Small intestine (tissue), 7 donors: ENCODE results near the gene KRTAP4-12. TPM values are rescaled to one million over a fixed set of nuclear protein-coding genes. Genes with fewer than 3 reads are reported as not detected.
"Not testable (repeated sequence)": the region's sequence is repeated elsewhere in the genome, so short reads cannot be mapped to it uniquely, and the experiment has no call there.

ENCODE experiments used
- DNase-seq, 2 donors: peaks; one replicate each; pipeline versions ENCODE4 v3.0.0 to v3.0.0-alpha.2; 2013
- FAIRE-seq: peaks from 2 replicates; lab custom pipeline; 2012; peaks lifted over from hg19 to GRCh38; lab: Jason Lieb, UNC
- H3K27ac ChIP-seq, 3 donors: one replicate each; pipeline ENCODE4 v1.5.1; 2013; ENCODE audit warnings: low read length in 2 of 3, mild to moderate bottlenecking in 2 of 3, control low read depth in 1 of 3, inconsistent platforms in 1 of 3, low read depth in 1 of 3, moderate library complexity in 1 of 3
- H3K27me3 ChIP-seq, 3 donors: one replicate each; pipeline ENCODE4 v1.6.1; 2013; ENCODE audit warnings: low read length in 3 of 3, inconsistent platforms in 1 of 3; ENCODE audit not compliant: control insufficient read depth in 3 of 3, insufficient read depth in 3 of 3
- H3K36me3 ChIP-seq, 3 donors: one replicate each; pipeline ENCODE4 v1.6.1; 2013; ENCODE audit warnings: low read length in 3 of 3, inconsistent platforms in 1 of 3, low read depth in 1 of 3, mild to moderate bottlenecking in 1 of 3, moderate library complexity in 1 of 3; ENCODE audit not compliant: control insufficient read depth in 3 of 3, insufficient read depth in 2 of 3
- H3K4me1 ChIP-seq, 3 donors: one replicate each; pipeline ENCODE4 v1.6.1; 2013; ENCODE audit warnings: low read length in 2 of 3, inconsistent platforms in 1 of 3, low read depth in 1 of 3, mild to moderate bottlenecking in 1 of 3, moderate library complexity in 1 of 3; ENCODE audit not compliant: control insufficient read depth in 3 of 3, insufficient read depth in 2 of 3
- H3K4me3 ChIP-seq, 3 donors: one replicate each; pipeline ENCODE4 v1.5.1; 2013; ENCODE audit warnings: low read length in 3 of 3, control low read depth in 1 of 3, inconsistent platforms in 1 of 3, low read depth in 1 of 3, mild to moderate bottlenecking in 1 of 3, moderate library complexity in 1 of 3
- H3K9me3 ChIP-seq, 2 donors: one replicate each; pipeline ENCODE4 v1.6.1; 2013; ENCODE audit warnings: low read depth in 1 of 2, low read length in 1 of 2; ENCODE audit not compliant: control insufficient read depth in 2 of 2, insufficient read depth in 1 of 2
- WGBS, 3 donors: extraction: QIAGEN DNeasy Blood & Tissue Kit; methylation state at CpG; one replicate each; pipeline ENCODE4 v1.1.7; 2013; 5-methylcytosine and 5-hydroxymethylcytosine counted together
- polyA plus RNA-seq, 4 donors: library from polyadenylated mRNA; stranded (reverse) in 3 of 4; unstranded in 1 of 4; fragments of 200-250 nt in 3 of 4; fragments of 120-200 nt in 1 of 4; gene quantifications; one replicate each; pipeline versions ENCODE4 v1.2.1 to v1.2.3, GENCODE V29; 2013
- donor health status: healthy with polysubstance abuse.
- donor health status: control.
- donor health status: control.
- donor health status: Bipolar disorder and iron deficiency.
- donor health status: healthy.

Gene KRTAP4-12
- polyA plus RNA-seq, 4 donors, result not detected

DNA sequence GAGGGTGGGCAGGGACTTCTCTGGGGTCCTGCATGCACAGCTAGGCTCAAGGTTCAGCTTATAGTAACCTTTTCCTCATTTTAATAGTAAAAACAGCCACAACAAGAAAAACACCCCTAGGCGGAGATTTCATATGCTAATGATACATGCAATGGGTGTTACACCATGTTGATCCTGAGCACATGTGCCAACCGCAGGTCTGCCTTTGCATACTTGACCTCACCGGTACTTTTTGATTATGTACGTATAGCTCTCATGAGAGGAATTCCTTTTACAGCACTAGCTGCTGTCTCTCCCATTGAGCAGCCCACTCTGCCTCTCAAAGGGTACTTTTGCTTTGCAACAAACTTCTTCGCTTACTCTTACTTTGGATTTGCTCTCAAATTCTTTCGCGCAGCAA lies 27.9 kb downstream of the KRTAP4-12 start:
- Histone ChIP-seq H3K4me3 (no peak overlapping the region), H3K27me3 (peaks cover 0 to 7% (median 2%) of the 10 kb centered on the region in 3 donors), H3K36me3 (no peaks in the 10 kb centered on the region), H3K27ac (no peak overlapping the region), H3K4me1 (no peaks in the 10 kb centered on the region), H3K9me3 (no peaks in the 10 kb centered on the region)
- DNase-seq (no peak), FAIRE-seq (no peak)
- 85 to 91% (median 86%) methylated on average over 7 of the region's 7 CpGs for WGBS, 3 donors

DNA sequence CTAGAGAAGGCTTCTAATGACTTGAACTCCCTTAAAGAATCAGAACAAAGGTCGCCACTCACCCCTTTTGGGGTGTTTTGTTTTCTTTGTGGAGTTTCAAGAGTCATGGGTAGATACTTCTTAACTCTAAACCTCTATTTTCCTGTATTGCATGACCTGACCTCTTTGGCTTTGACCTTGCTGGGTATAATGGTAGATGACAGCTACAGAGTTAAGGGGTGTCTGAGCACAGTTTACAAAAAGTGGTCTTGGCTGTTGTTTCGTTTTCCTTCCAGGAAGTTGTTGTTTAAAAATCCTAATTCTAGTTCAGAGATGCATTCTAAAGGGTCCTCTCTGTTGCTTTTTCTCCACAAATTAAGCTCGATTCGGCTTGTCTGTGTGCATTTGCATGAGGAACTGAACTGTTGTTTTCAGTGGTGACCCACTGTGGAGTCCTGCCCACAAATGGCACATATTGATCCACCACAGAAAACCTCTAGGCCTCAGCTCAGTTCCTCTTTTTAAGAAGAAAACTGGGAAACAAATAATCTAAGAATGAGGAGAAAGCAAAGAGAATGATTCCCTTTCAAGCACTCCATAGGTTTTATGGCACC lies 35.1 kb downstream of the KRTAP4-12 start:
- H3K27me3 ChIP-seq, H3K4me3 ChIP-seq, DNase-seq, FAIRE-seq, H3K27ac ChIP-seq, H3K4me1 ChIP-seq, H3K36me3 ChIP-seq, H3K9me3 ChIP-seq: not testable (repeated sequence)
- WGBS, 3 donors, result 55 to 78% (median 62%) methylated on average over 4 of the region's 4 CpGs

DNA sequence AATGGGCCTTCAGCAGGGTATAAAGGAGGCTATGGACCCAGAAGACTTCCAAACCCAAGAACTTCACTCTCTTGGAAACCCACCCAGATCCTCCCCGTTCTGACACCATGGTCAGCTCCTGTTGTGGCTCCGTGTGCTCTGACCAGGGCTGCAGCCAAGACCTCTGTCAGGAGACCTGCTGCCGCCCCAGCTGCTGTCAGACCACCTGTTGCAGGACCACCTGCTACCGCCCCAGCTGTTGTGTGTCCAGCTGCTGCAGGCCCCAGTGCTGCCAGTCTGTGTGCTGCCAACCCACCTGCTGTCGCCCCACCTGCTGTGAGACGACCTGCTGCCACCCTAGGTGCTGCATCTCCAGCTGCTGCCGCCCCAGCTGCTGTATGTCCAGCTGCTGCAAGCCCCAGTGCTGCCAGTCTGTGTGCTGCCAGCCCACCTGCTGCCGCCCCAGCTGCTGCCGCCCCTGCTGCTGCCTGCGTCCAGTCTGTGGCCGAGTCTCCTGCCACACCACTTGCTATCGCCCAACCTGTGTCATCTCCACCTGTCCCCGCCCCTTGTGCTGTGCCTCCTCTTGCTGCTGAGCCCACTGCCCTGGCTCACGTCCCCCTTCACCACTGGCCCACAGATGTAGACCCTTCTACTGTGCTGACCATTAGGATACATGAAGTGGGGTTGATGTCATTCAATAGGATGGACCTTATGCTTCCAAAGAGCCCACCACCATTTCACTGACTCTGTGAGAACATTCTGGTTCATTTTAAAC lies 39.7 kb downstream of the KRTAP4-12 start, which contains the start of gene KRTAP4-7:
KRTAP4-7 (plus strand) TSS at position 51 of the 757 bp plus-strand sequence; CDS start at position 108, 57 bp downstream.
- FAIRE-seq, H3K27ac ChIP-seq, H3K36me3 ChIP-seq, H3K9me3 ChIP-seq, H3K4me1 ChIP-seq, H3K27me3 ChIP-seq, H3K4me3 ChIP-seq, DNase-seq: not testable (repeated sequence)
- 66 to 80% (median 78%) methylated on average over 9 to 14 of the region's 14 CpGs for WGBS, 3 donors

DNA sequence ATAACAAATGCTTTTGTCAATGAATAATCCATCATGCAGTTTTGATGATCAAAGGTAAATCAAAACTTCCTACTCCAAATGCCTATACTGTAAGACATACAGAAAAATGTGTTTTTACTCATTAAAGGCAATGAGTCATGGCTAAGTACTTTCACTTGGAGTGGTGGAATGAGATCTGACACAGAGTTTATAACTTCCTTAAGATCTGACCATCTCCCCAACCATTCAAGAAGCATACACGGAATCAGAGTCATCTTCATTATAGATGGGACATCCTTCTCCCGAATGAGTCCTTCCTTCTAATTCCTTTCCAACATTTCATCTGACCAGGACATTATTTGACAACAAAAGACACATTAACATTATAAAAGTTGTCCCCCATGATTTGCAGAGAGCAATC lies 40.6 kb downstream of the KRTAP4-12 start:
- not testable (repeated sequence) for H3K4me3 ChIP-seq, FAIRE-seq, H3K9me3 ChIP-seq, H3K4me1 ChIP-seq, DNase-seq, H3K27ac ChIP-seq, H3K27me3 ChIP-seq, H3K36me3 ChIP-seq
- WGBS, 3 donors, result 59 to 79% (median 73%) methylated on average over 2 of the region's 2 CpGs

DNA sequence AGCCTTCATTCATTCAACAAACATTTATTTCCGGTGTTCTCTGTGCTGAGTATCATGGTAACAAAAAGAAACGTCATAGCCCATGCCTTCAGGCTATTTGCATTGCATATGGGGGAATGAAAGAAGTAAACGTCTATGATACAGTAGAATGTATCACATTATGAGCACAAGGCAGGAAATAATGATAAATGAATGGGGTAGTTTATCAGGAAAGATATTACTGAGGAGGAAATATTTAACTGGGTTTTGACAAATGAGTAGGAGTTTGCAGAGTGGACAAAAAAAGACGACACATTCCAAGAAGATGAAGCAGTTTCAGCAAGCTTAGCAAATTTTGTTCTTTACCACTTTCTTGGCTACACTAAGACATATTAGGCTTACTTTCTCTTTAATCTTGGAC lies 41.4 kb downstream of the KRTAP4-12 start:
- no peak overlapping the region for H3K27ac ChIP-seq
- H3K4me1 ChIP-seq, result no peaks in the 10 kb centered on the region
- no peak for FAIRE-seq
- H3K36me3 ChIP-seq, result no peaks in the 10 kb centered on the region
- no peak for DNase-seq
- H3K27me3 ChIP-seq, result peaks cover 0 to 3% (median 2%) of the 10 kb centered on the region in 3 donors
- WGBS, 3 donors, result 41 to 62% (median 55%) methylated on average over 4 of the region's 4 CpGs
- no peaks in the 10 kb centered on the region for H3K9me3 ChIP-seq
- H3K4me3 ChIP-seq, result no peak overlapping the region

DNA sequence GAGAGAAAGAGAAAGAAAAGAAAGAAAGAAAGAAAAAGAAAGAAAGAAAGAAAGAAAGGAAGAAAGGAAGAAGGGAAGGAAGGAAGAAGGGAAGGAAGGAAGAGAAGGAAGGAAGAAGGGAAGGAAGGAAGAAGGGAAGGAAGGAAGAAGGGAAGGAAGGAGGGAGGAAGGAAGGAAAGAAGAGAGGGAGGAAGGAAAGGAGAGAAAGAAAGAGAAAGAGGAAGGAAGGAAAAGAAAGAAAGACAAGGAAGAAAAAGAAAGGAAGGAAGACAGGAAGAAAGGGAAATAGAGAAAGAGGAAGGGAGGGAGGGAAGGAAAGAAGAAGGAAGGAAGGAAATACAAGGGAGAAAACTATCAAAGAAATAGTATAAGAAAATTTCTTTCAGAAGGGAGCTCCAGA lies 47.2 kb downstream of the KRTAP4-12 start:
- no peak overlapping the region for H3K27ac ChIP-seq
- no peaks in the 10 kb centered on the region for H3K9me3 ChIP-seq
- H3K27me3 ChIP-seq, result peaks cover 0 to 3% (median 3%) of the 10 kb centered on the region in 3 donors
- no peaks in the 10 kb centered on the region for H3K36me3 ChIP-seq
- H3K4me1 ChIP-seq, result no peaks in the 10 kb centered on the region
- FAIRE-seq (no peak), DNase-seq (no peak)
- no peak overlapping the region for H3K4me3 ChIP-seq

DNA sequence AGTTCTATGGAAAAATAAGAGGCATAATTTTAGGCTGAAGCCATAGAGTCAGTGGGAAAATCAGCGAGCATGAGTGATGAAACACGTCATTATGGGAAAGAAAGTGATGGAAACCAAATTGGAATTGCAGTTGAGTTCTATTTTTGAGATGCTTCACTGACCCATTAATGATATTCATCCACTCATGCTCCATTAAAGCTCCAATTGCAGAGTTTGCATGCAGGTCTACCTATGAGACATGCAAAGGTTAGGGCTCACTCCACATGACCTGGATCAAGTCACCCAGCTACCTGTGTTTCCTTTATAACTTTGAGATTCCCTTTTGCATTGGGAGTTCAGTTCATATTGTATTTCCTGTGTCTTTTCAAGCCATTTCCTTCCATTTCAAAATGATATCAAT lies 50.3 kb downstream of the KRTAP4-12 start:
- WGBS, 3 donors, result 88 to 93% (median 89%) methylated on average over 2 of the region's 2 CpGs
- no peak for DNase-seq
- Histone ChIP-seq H3K27me3 (peaks cover 0 to 3% (median 0%) of the 10 kb centered on the region in 3 donors), H3K4me3 (no peak overlapping the region), H3K36me3 (no peaks in the 10 kb centered on the region), H3K9me3 (no peaks in the 10 kb centered on the region), H3K27ac (no peak overlapping the region), H3K4me1 (no peaks in the 10 kb centered on the region)
- FAIRE-seq, result no peak
